Measurements from ENCODE around the gene ZMIZ1. TPM values are rescaled to one million over a fixed set of nuclear protein-coding genes. Genes with fewer than 3 reads are reported as not detected.
A peak's percentile ranks its signal among the peaks of the same experiment; 100 is the strongest.
"Not testable (repeated sequence)": the region's sequence is repeated elsewhere in the genome, so short reads cannot be mapped to it uniquely, and the experiment has no call there.

ZMIZ1 gene
- polyA plus RNA-seq, 1 donor from 2014 or later = 4.6 TPM

GRCh38 chr10:79027147-79028055 lies 41.4 kb upstream of the ZMIZ1 start:
- H3K9me3 Mint-ChIP-seq = no peaks in the 10 kb centered on the region
- no peak overlapping the region for H3K27ac Mint-ChIP-seq
- H3K27me3 Mint-ChIP-seq = peaks cover 18% of the 10 kb centered on the region
- H3K4me3 Mint-ChIP-seq = no peak overlapping the region
- H3K4me1 Mint-ChIP-seq = peaks cover 3 to 14% (median 3%) of the 10 kb centered on the region in 3 donors
- H3K36me3 Mint-ChIP-seq = peaks cover 2% of the 10 kb centered on the region

- Mint-ChIP-seq H3K27ac (no peak overlapping the region), H3K36me3 (peaks cover 2% of the 10 kb centered on the region), H3K9me3 (no peaks in the 10 kb centered on the region), H3K4me1 (peaks cover 2 to 13% (median 3%) of the 10 kb centered on the region in 3 donors), H3K4me3 (no peak overlapping the region), H3K27me3 (peaks cover 15% of the 10 kb centered on the region)
Measured at GRCh38 chr10:79028056-79028430, 40.7 kb upstream of the ZMIZ1 start.

- peaks cover 0 to 9% (median 3%) of the 10 kb centered on the region in 3 donors for H3K4me1 Mint-ChIP-seq
- H3K9me3 Mint-ChIP-seq = no peaks in the 10 kb centered on the region
- H3K36me3 Mint-ChIP-seq = peaks cover 2% of the 10 kb centered on the region
- no peak overlapping the region for H3K27ac Mint-ChIP-seq
- peaks cover 17% of the 10 kb centered on the region for H3K27me3 Mint-ChIP-seq
- H3K4me3 Mint-ChIP-seq = no peak overlapping the region
Measured at GRCh38 chr10:79028451-79029010, 40.2 kb upstream of the ZMIZ1 start.

GRCh38 chr10:79029478-79030390 lies 39.0 kb upstream of the ZMIZ1 start:
- Mint-ChIP-seq H3K27me3 (peaks cover 23% of the 10 kb centered on the region), H3K27ac (no peak overlapping the region), H3K4me1 (peaks cover 0 to 6% (median 0%) of the 10 kb centered on the region in 3 donors), H3K9me3 (no peaks in the 10 kb centered on the region), H3K36me3 (peaks cover 2% of the 10 kb centered on the region), H3K4me3 (no peak overlapping the region)

GRCh38 chr10:79030705-79031104 lies 38.1 kb upstream of the ZMIZ1 start:
- H3K4me3 Mint-ChIP-seq = no peak overlapping the region
- H3K36me3 Mint-ChIP-seq = peaks cover 2% of the 10 kb centered on the region
- H3K4me1 Mint-ChIP-seq = peaks cover 0 to 6% (median 0%) of the 10 kb centered on the region in 3 donors
- peaks cover 26% of the 10 kb centered on the region for H3K27me3 Mint-ChIP-seq
- H3K9me3 Mint-ChIP-seq = no peaks in the 10 kb centered on the region
- no peak overlapping the region for H3K27ac Mint-ChIP-seq

- no peaks in the 10 kb centered on the region for H3K9me3 Mint-ChIP-seq
- no peak overlapping the region for H3K4me3 Mint-ChIP-seq
- peaks cover 2% of the 10 kb centered on the region for H3K36me3 Mint-ChIP-seq
- no peak overlapping the region for H3K27ac Mint-ChIP-seq
- H3K4me1 Mint-ChIP-seq = peaks cover 0 to 6% (median 0%) of the 10 kb centered on the region in 3 donors
- H3K27me3 Mint-ChIP-seq = peaks cover 25% of the 10 kb centered on the region
Measured at GRCh38 chr10:79031723-79032122, 37.0 kb upstream of the ZMIZ1 start.

- Mint-ChIP-seq H3K27me3 (peaks cover 20% of the 10 kb centered on the region), H3K9me3 (peaks cover 0 to 2% (median 0%) of the 10 kb centered on the region in 3 donors), H3K4me3 (no peak overlapping the region), H3K4me1 (no peaks in the 10 kb centered on the region), H3K27ac (no peak overlapping the region), H3K36me3 (no peaks in the 10 kb centered on the region)
Measured at GRCh38 chr10:79034271-79034876, 34.4 kb upstream of the ZMIZ1 start.

GRCh38 chr10:79036416-79036815 lies 32.4 kb upstream of the ZMIZ1 start:
- H3K4me3 Mint-ChIP-seq, H3K9me3 Mint-ChIP-seq, H3K4me1 Mint-ChIP-seq, H3K36me3 Mint-ChIP-seq, H3K27ac Mint-ChIP-seq: not testable (repeated sequence)
- peaks cover 16% of the 10 kb centered on the region for H3K27me3 Mint-ChIP-seq

GRCh38 chr10:79038104-79038840 lies 30.5 kb upstream of the ZMIZ1 start:
- Mint-ChIP-seq H3K27ac (no peak overlapping the region), H3K27me3 (peaks cover 15% of the 10 kb centered on the region), H3K4me3 (no peak overlapping the region), H3K4me1 (peaks cover 0 to 8% (median 0%) of the 10 kb centered on the region in 3 donors), H3K36me3 (no peaks in the 10 kb centered on the region), H3K9me3 (peaks cover 0 to 2% (median 0%) of the 10 kb centered on the region in 3 donors)

- peaks cover 0 to 2% (median 0%) of the 10 kb centered on the region in 3 donors for H3K9me3 Mint-ChIP-seq
- H3K4me3 Mint-ChIP-seq = no peak overlapping the region
- H3K27ac Mint-ChIP-seq = no peak overlapping the region
- H3K27me3 Mint-ChIP-seq = peaks cover 14% of the 10 kb centered on the region
- H3K36me3 Mint-ChIP-seq = no peaks in the 10 kb centered on the region
- H3K4me1 Mint-ChIP-seq = peaks cover 0 to 8% (median 2%) of the 10 kb centered on the region in 3 donors
Measured at GRCh38 chr10:79038841-79039201, 29.9 kb upstream of the ZMIZ1 start.

- Mint-ChIP-seq H3K36me3 (no peaks in the 10 kb centered on the region), H3K9me3 (peaks cover 0 to 2% (median 0%) of the 10 kb centered on the region in 3 donors), H3K27ac (peak overlapping the region in 1 of 3 donors; percentile 63), H3K27me3 (peaks cover 4% of the 10 kb centered on the region), H3K4me3 (no peak overlapping the region), H3K4me1 (peaks cover 2 to 13% (median 8%) of the 10 kb centered on the region in 3 donors)
Measured at GRCh38 chr10:79042639-79043411, 25.9 kb upstream of the ZMIZ1 start.

- H3K27me3 Mint-ChIP-seq = peaks cover 2% of the 10 kb centered on the region
- no peak overlapping the region for H3K27ac Mint-ChIP-seq
- H3K4me3 Mint-ChIP-seq = no peak overlapping the region
- H3K4me1 Mint-ChIP-seq = peaks cover 10 to 16% (median 13%) of the 10 kb centered on the region in 3 donors
- H3K9me3 Mint-ChIP-seq = no peaks in the 10 kb centered on the region
- no peaks in the 10 kb centered on the region for H3K36me3 Mint-ChIP-seq
Measured at GRCh38 chr10:79044036-79044632, 24.6 kb upstream of the ZMIZ1 start.

- Mint-ChIP-seq H3K27me3 (no peaks in the 10 kb centered on the region), H3K4me1 (peaks cover 11 to 16% (median 13%) of the 10 kb centered on the region in 3 donors), H3K9me3 (no peaks in the 10 kb centered on the region), H3K36me3 (no peaks in the 10 kb centered on the region), H3K4me3 (no peak overlapping the region), H3K27ac (no peak overlapping the region)
Measured at GRCh38 chr10:79044846-79045245, 23.9 kb upstream of the ZMIZ1 start.

All from IgD-negative memory B cell (primary cell).